Colonic mucosa (tissue), 4 donors: ENCODE measurements around the gene HOXA11. TPM values are rescaled to one million over a fixed set of nuclear protein-coding genes. Genes with fewer than 3 reads are reported as not detected.
A peak's percentile ranks its signal among the peaks of the same experiment; 100 is the strongest.

Experiments
- DNase-seq: peaks from one replicate; pipeline ENCODE4 v3.0.0-alpha.2; 2020
- H3K27ac ChIP-seq: fragments of 200-600 bp; one replicate; pipeline ENCODE4 v1.8.0; 2021
- H3K27me3 ChIP-seq: fragments of 200-600 bp; one replicate; pipeline ENCODE4 v1.8.0; 2021
- H3K36me3 ChIP-seq: fragments of 200-600 bp; one replicate; pipeline ENCODE4 v1.8.0; 2021
- H3K4me1 ChIP-seq: fragments of 200-600 bp; one replicate; pipeline ENCODE4 v1.8.0; 2021; ENCODE audit warnings: mild to moderate bottlenecking
- H3K4me3 ChIP-seq: fragments of 200-600 bp; one replicate; pipeline ENCODE4 v1.8.0; 2021
- H3K9ac ChIP-seq, 2 donors: one replicate each; pipeline ENCODE4 v1.7.0; 2013; ENCODE audit warnings: control low read depth in 2 of 2, low read depth in 2 of 2, low read length in 2 of 2
- H3K9me3 ChIP-seq: fragments of 200-600 bp; one replicate; pipeline ENCODE4 v1.8.0; 2021
- intact Hi-C: fragments of 100-400 bp; cut with DNase I; formaldehyde crosslinking; loops from one replicate; pipeline ENCODE4 v1.14.1; 2022
- total RNA-seq, 2 donors: library from RNA; stranded (reverse); fragmentation: NEBNext Ultra II Directional in 1 of 2; extraction: Animal tissue kit (Norgen Biotek cat#: 25700) in 1 of 2; gene quantifications; one replicate each; pipeline ENCODE4 v1.2.1, GENCODE V29; 2021
- TF ChIP-seq, protein P1 (sequence below): fragments of 200-600 bp; IDR thresholded peaks from one replicate; pipeline ENCODE4 v1.8.0; 2022; ENCODE audit warnings: antibody characterized with exemption, mild to moderate bottlenecking
- donor health status: healthy.
- donor health status: DM: no; HTN: no; CAD: no.
- donor health status: DM: no; HTN: no; CAD: no.

HOXA11 gene
- total RNA-seq, 2 donors from 2014 or later = 2.9 to 3.7 TPM

DNA sequence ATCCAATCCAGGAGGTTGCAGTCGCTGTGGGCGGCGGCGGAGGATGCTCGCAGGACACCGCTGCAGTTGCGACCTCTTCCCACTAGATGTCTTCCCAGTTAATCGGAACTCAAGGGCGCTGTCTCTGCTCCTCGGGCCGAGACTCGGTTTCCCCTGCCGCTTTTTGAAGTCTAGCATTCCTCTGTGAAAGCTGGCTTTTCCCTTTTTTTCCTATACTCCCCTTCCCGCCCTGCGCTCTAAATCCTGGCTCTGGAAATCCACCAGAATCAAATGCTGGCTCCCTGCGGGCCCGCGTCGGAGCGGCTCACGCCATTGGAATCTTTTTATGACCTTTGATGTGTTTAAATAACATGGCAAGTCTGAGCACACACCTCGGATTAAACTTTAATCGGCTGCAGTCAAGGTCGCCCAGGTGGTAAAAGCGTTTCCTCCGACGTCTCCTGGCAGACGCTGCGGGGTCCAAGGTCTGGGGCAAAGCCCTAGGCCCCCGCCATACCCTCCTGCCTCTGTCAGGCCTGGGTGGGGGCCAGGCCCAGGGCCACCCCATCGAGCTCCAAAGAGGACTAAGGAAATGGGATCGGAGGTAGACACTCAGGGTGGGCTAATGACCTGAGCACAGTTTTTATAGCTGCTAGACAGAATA, 25.5 kb upstream of the HOXA11 start:
- intact Hi-C loops = no loop called here
- peak; percentile 90 for DNase-seq
- Histone ChIP-seq H3K36me3 (no peaks in the 10 kb centered on the region), H3K4me3 (peak overlapping the region; percentile 4), H3K27ac (peak overlapping the region; percentile 60), H3K4me1 (peaks cover 13% of the 10 kb centered on the region), H3K9ac (peak overlapping the region in 1 of 2 donors; percentile 76), H3K9me3 (no peaks in the 10 kb centered on the region), H3K27me3 (peaks cover 8% of the 10 kb centered on the region)
- TF ChIP-seq, protein P1, sequence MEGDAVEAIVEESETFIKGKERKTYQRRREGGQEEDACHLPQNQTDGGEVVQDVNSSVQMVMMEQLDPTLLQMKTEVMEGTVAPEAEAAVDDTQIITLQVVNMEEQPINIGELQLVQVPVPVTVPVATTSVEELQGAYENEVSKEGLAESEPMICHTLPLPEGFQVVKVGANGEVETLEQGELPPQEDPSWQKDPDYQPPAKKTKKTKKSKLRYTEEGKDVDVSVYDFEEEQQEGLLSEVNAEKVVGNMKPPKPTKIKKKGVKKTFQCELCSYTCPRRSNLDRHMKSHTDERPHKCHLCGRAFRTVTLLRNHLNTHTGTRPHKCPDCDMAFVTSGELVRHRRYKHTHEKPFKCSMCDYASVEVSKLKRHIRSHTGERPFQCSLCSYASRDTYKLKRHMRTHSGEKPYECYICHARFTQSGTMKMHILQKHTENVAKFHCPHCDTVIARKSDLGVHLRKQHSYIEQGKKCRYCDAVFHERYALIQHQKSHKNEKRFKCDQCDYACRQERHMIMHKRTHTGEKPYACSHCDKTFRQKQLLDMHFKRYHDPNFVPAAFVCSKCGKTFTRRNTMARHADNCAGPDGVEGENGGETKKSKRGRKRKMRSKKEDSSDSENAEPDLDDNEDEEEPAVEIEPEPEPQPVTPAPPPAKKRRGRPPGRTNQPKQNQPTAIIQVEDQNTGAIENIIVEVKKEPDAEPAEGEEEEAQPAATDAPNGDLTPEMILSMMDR = peak; percentile 79

- H3K4me3 ChIP-seq = no peak overlapping the region
- no peaks in the 10 kb centered on the region for H3K36me3 ChIP-seq
- H3K4me1 ChIP-seq = peaks cover 13% of the 10 kb centered on the region
- intact Hi-C loops = no loop called here
- peak overlapping the region in 1 of 2 donors; percentile 76 for H3K9ac ChIP-seq
- TF ChIP-seq, protein P1 = no peak
- no peaks in the 10 kb centered on the region for H3K9me3 ChIP-seq
- DNase-seq = no peak
- H3K27me3 ChIP-seq = peaks cover 8% of the 10 kb centered on the region
- peak overlapping the region; percentile 60 for H3K27ac ChIP-seq
Measured at GRCh38 chr7:27209933-27210440, 25.0 kb upstream of the HOXA11 start.

DNA sequence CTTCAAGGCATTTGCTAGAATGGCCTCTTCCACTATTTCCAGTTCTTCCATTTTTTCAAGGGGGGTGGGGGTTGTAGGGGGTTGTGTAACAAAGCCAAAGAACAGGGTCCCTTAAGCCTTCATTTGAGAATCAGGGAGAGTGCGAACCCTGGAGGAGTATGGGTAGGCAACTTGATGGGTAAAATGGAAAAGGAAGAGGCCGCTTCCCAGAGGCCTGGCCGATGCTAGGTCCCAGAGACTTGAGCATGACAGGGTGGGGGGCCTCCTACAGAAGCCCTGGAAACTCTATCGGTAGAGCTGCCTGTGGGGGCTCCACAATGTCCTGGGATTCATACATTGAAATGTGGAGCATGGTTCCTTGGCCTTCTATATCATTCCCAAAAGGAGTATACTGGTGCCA, 24.0 kb upstream of the HOXA11 start:
- Histone ChIP-seq H3K9ac (peak overlapping the region in 1 of 2 donors; percentile 61), H3K27me3 (peaks cover 8% of the 10 kb centered on the region), H3K9me3 (no peaks in the 10 kb centered on the region), H3K4me3 (no peak overlapping the region), H3K36me3 (no peaks in the 10 kb centered on the region), H3K27ac (no peak overlapping the region), H3K4me1 (peaks cover 13% of the 10 kb centered on the region)
- TF ChIP-seq, protein P1 = no peak
- intact Hi-C loops = no loop called here
- no peak for DNase-seq

DNA sequence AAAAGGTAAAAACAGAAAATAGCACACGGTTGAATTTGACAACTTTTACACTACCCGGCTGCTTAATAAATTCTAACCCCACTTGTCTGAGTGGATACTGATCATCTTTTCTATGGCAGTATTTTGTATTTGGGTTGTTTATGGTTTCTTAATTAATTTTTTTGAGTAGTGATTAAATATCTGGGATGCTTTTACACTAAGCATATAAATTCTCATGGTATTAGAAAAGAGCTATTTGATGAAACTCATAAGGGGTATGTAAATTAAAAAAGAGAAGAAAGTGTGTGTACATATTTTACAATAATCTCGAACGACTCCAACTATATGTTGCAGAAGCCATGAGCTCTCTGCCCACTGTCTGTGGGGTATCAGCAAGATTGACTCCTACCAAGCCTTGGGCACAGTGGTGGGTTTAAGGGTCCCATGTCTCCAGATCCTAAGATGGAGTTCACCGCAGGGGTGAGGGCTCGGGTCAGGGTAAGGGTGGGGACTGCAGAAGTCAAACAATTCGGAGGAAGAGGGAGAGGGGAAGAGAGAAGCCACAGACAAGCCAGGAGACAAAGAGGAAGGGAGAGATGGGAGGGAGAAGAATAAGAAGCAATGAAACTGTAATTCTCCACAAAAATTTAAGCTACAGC, 22.4 kb upstream of the HOXA11 start:
- Histone ChIP-seq H3K9ac (peak overlapping the region in 1 of 2 donors; percentile 93), H3K4me3 (no peak overlapping the region), H3K36me3 (no peaks in the 10 kb centered on the region), H3K9me3 (no peaks in the 10 kb centered on the region), H3K4me1 (peaks cover 9% of the 10 kb centered on the region), H3K27ac (no peak overlapping the region), H3K27me3 (peaks cover 4% of the 10 kb centered on the region)
- intact Hi-C loops = no loop called here
- peak; percentile 41 for DNase-seq
- TF ChIP-seq, protein P1 = no peak

DNA sequence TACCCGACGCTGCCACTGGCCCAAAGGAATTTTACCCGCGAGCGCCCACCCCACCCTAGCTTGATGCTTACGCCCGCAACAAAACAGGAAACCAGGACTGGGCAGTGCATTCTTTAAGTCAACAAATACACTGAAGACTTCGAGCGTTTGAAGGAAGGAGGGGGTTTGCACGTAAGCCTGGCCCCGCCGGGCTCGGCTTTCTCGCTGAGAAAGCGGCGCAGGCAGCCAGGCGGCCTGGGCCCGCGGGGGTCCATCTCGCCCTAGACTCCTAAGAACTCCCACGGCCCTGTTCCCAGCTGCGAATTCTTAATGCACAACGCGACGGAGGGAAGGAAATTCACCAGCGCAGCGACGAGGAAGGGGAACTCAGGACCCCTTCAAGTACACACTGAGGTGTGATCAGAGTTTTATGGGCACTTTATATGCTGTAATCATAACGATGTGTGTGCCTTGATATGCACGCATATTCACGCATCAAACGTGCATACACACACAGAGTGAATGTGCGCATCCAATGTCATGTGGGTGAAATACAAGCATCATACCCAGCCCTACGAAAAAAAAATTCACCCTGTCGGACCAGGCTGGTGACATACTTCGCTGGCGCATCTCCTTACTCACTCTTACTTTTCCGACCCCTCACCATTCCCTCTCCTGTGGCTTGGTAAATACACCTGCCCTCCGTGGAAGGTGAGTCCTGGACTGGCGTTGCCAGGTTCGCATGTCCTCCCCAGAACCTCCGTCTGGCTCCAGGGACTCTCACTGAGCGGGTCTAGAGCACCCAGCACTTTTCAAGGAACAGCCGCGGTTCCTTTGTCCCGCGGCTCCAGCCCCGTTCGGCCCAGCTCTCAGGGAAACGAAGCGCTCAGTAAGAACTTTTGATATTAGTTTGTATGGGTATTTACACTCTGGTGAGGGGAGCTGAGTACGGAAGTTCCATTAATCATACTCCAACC, 20.6 kb upstream of the HOXA11 start:
- H3K4me1 ChIP-seq = no peaks in the 10 kb centered on the region
- DNase-seq = peak; percentile 46
- intact Hi-C loops = no loop called here
- H3K9ac ChIP-seq = peak overlapping the region; percentile 66 to 93
- TF ChIP-seq, protein P1 = no peak
- H3K36me3 ChIP-seq = no peaks in the 10 kb centered on the region
- H3K27ac ChIP-seq = peak overlapping the region; percentile 92
- no peaks in the 10 kb centered on the region for H3K9me3 ChIP-seq
- peaks cover 4% of the 10 kb centered on the region for H3K27me3 ChIP-seq
- peak overlapping the region; percentile 32 for H3K4me3 ChIP-seq
